Panc1 (cell line): ENCODE results near the gene WWOX.

Experiments
- CTCF ChIP-seq: fragments of 450-650 bp; IDR thresholded peaks from 2 replicates; pipeline ENCODE4 v1.5.1; 2017; ENCODE audit warnings: mild to moderate bottlenecking
- POLR2AphosphoS5 ChIP-seq: IDR thresholded peaks from 2 replicates; pipeline ENCODE4 v1.6.1; 2012; ENCODE audit warnings: mild to moderate bottlenecking, low read depth, low read length, moderate library complexity
- REST ChIP-seq, 2 experiments: IDR thresholded peaks; 2 replicates each; pipeline ENCODE4 v1.6.1; 2011 to 2012; ENCODE audit warnings: low read depth in 2 of 2, control low read depth in 1 of 2, low read length in 1 of 2, mild to moderate bottlenecking in 1 of 2, moderate library complexity in 1 of 2; ENCODE audit not compliant: insufficient read depth in 1 of 2

- TF ChIP-seq CTCF, result no peak
- TF ChIP-seq REST (IDR thresholded peaks at IDR 0.05; ENCODE audit: insufficient read depth in 1 of 2, low read depth in 2 of 2, low read length in 1 of 2), result no peak
- TF ChIP-seq POLR2AphosphoS5, result no peak
Observed at GRCh38 chr16:78438219-78438618, 338.8 kb downstream of the WWOX start.
